T-helper 2 cell treated with Interferon-gamma antibody and Interleukin-4, amounts not matched to agents 5 μg/mL and 100 μg/mL, for 36 hours (primary cell): ENCODE data around the gene UNC45A.
"Not testable (repeated sequence)": the region's sequence is repeated elsewhere in the genome, so short reads cannot be mapped to it uniquely, and the experiment has no call there.

ENCODE experiments used
- DNase-seq: peaks from one replicate; pipeline ENCODE4 v3.0.0; 2021; ENCODE audit warnings: low spot score
- H3K27ac Mint-ChIP-seq: one replicate; pipeline ENCODE4 v1.8.0; 2021; ENCODE audit warnings: mild to moderate bottlenecking, mixed read lengths
- H3K27me3 Mint-ChIP-seq: one replicate; pipeline ENCODE4 v1.8.0; 2021; ENCODE audit warnings: low read depth, mixed read lengths
- H3K36me3 Mint-ChIP-seq: one replicate; pipeline ENCODE4 v1.8.0; 2021; ENCODE audit warnings: low read depth, mixed read lengths
- H3K4me1 Mint-ChIP-seq: one replicate; pipeline ENCODE4 v1.8.0; 2021; ENCODE audit warnings: low read depth, mixed read lengths
- H3K4me3 Mint-ChIP-seq: one replicate; pipeline ENCODE4 v1.8.0; 2022; ENCODE audit warnings: mild to moderate bottlenecking, moderate library complexity, mixed read lengths
- H3K9me3 Mint-ChIP-seq: one replicate; pipeline ENCODE4 v1.8.0; 2021; ENCODE audit warnings: mixed read lengths

The UNC45A gene

DNA sequence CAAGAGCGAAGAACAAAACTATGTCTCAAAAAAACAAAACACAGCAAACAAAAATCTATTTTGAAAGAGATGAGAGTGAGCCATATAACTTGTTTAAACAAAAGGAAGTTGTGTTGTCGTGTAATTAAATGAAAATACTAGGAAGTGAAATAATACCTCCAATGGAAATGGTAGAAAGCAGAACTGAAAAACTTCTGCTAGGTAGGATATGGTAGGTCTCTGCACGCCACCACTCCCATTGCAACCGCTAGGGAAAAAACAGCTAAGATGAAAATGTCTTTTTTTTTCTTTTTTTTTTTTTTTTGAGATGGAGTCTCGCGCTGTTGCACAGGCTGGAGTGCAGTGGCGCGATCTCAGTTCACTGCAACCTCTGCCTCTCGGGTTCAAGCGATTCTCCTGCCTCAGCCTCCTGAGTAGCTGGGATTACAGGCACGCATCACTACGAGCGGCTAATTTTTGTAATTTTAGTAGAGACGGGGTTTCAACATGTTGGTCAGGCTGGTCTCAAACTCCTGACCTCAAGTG, 37.9 kb upstream of the UNC45A start:
- H3K27ac Mint-ChIP-seq, H3K4me3 Mint-ChIP-seq: not testable (repeated sequence)

DNA sequence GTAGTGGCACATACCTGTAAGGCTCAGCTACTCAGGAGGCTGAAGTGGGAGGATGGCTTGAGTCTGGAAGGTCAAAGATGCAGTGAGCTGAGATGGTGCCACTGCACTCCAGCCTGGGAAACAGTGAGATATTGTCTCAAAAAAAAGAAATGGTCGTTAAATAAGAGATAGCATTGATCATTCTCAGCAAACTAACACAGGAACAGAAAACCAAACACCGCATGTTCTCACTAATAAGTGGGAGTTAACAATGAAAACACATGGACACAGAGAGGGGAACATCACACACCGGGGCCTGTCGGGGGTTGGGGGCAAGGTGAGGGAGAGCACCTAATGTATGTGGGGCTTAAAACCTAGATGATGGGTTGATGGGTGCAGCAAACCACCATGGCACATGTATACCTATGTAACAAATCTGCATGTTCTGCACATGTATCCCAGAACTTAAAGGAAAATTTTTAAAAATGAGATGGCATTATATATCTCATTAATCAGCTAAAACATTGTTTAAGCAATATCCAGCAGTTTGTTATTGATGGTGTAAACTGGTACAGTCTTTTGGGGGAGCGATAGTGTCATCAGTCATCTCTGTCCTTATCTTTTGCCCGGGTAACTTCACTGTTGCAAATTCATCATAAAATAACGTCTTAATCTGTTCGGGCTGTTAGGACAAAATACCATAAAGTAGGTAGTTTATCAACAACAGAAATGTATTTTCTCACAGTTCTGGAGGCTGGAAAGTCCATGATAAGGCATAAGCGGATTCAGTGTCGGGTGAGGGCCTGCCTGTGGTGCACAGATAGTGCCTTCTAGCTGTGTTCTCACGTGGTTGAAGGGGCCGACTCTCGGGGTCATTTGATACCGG, 33.7 kb upstream of the UNC45A start:
- peaks cover 31% of the 10 kb centered on the region for H3K4me1 Mint-ChIP-seq
- H3K27me3 Mint-ChIP-seq = no peaks in the 10 kb centered on the region
- no peak for DNase-seq
- H3K4me3 Mint-ChIP-seq = peak overlapping the region; percentile 85
- no peaks in the 10 kb centered on the region for H3K9me3 Mint-ChIP-seq
- peaks cover 19% of the 10 kb centered on the region for H3K36me3 Mint-ChIP-seq
- H3K27ac Mint-ChIP-seq = peak overlapping the region; percentile 88

More for the DNA sequence above, 37.9 kb upstream of the UNC45A start:
- DNase-seq, H3K9me3 Mint-ChIP-seq, H3K27me3 Mint-ChIP-seq: not testable (repeated sequence)
- Mint-ChIP-seq H3K4me1 (peaks cover 15% of the 10 kb centered on the region), H3K36me3 (peaks cover 21% of the 10 kb centered on the region)

DNA sequence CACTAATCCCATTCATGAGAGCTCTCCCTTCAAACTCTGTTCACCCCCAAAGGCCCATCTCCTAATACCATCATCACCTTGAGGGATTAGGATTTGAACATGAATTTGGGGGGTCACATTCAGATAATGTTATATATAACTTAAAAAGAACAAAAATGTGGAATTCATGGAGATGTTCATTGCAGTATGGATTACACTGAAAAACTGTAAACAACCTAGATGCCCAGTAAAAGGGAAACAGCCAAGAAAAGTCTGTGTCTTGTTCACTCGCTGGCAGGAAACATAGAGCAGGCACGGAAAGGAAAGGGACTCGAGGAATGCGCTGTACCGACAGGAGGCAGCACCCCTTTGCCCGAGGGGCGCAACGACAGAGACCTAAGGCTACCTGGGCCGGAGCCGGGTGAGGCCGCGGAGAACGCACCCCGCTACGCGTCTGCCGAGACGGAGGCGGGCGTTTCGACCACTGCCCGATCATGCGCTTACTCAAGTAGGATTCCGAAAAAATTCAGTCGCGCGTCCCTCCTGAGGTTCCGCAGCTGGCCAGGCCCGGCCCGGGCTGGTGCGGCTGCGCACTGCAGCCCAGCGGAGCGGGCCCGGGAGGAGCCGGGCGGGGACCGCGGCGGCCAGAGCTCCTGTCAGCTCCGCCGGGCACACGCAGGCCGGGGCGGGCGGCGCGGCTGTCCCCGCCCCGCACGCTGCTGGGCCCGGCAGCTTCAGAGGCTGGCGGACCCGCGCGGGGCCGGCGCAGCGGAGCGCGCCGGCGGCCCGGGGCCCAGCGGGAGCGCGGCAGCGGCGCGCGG, 32.8 kb upstream of the UNC45A start:
- Mint-ChIP-seq H3K4me3 (peak overlapping the region; percentile 85), H3K36me3 (peaks cover 22% of the 10 kb centered on the region), H3K4me1 (peaks cover 29% of the 10 kb centered on the region), H3K27me3 (no peaks in the 10 kb centered on the region), H3K27ac (peak overlapping the region; percentile 88), H3K9me3 (no peaks in the 10 kb centered on the region)
- peak; percentile 79 for DNase-seq

DNA sequence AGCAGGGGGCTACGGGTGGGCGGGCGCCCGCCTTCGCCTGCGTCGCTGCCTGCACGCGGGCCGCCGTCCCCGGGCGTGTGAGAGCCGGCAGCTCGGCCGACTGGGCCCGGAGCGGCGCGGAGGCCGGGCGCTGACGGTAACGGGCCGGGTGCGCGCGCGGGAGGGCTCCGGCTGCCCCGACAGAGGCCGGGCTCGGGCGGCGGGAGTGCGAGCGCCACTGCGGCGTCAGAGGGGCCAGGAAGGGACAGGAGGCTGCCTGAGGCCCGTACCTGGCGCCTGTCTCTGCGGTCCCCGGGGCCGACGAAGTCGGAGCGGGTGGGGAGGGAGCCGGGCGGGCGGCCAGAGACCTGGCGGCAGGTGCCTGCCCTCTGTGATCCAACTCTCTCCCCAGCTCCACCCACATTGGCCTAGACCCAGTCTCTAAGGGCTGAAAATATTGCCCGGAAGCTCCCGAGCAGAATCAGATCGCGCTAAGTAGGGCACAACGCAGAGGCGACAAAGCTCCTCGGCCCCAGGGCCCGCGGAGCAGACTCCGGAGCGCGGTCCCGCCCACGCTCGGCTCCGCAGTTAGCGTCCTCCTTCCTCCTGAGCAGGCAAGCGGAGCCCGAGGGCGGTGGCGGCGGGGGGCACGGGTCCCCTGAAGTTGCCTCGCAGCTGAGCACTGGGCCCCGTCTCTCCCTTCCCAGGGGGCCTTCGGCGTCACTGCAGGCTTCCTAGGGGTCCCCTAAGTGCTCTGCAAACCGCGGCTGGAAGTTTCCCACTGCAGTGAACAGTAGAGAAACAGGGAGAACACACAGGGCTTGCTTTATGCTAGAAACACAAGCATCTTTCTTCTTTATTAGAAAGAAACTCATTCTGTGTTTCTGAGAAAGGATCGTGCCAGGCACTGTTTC, 32.0 kb upstream of the UNC45A start, which contains the start of gene MAN2A2:
Gene MAN2A2 (plus strand): TSS at position 463 of the 893 bp plus-strand sequence. CDS start 906 bp downstream, outside the sequence.
- H3K36me3 Mint-ChIP-seq = peaks cover 30% of the 10 kb centered on the region
- DNase-seq = peak; percentile 84

DNA sequence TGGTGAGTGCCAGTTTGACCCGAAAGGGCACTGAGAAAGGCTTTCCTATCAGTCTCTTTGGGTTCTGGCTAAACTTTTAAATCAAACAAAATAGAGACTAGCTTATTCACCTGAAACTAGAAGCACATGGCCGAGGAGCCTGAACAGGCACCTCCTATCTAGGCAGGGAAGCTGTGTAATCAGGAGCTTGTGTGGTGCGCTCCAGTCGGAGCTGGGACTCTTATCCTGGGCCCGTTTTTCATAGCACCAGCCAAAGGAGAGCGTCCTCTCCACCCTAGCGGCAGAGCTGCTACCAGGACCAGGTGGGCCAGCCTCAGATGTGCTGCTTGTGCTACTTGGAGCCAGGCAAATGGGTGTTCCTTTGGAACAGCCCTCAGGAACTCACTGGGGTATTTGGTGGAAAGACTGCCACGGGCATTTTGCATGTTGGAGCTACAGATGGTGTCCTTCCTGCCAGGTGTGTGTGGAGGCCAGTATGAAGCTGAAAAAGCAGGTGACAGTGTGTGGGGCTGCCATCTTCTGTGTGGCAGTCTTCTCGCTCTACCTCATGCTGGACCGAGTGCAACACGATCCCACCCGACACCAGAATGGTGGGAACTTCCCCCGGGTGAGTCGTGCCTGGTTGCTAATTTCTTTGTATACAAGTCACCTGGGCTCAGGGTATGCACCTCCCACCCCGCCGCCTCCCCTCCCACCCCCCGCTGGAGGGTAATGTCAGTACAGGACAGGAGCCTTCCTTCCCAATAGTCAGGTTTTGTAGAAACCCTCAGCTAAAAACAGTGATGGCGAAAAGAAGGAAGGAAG, 31.1 kb upstream of the UNC45A start:
- Mint-ChIP-seq H3K36me3 (peaks cover 31% of the 10 kb centered on the region), H3K9me3 (no peaks in the 10 kb centered on the region), H3K4me1 (peaks cover 29% of the 10 kb centered on the region), H3K27me3 (no peaks in the 10 kb centered on the region), H3K27ac (peak overlapping the region; percentile 85), H3K4me3 (peak overlapping the region; percentile 89)
- DNase-seq = no peak

More for the DNA sequence above, 32.0 kb upstream of the UNC45A start, which contains the start of gene MAN2A2:
- Mint-ChIP-seq H3K4me1 (peaks cover 29% of the 10 kb centered on the region), H3K4me3 (peak within 1 kb of the TSS; percentile 89), H3K27me3 (no peaks in the 10 kb centered on the region), H3K27ac (peak within 1 kb of the TSS; percentile 88), H3K9me3 (no peaks in the 10 kb centered on the region)

DNA sequence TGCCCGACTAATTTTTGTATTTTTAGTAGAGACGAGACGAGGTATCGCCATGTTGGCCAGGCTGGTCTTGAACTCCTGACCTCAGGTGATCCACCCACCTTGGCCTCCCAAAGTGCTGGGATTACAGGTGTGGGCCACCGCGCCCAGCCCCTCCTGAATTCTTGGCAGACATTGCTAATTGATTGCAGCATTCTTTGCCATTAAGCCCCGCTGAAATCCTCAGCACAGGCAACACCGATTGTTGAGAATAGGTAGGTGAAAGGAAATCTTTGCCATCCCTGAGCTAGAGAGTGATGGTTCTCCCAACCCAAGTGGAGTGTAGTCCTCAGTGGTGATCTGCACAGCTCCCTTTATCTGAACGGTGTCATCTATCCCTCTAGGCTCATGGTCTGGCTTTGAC, 30.3 kb upstream of the UNC45A start:
- Mint-ChIP-seq H3K36me3 (peaks cover 34% of the 10 kb centered on the region), H3K9me3 (no peaks in the 10 kb centered on the region), H3K4me1 (peaks cover 29% of the 10 kb centered on the region), H3K27ac (no peak overlapping the region), H3K27me3 (no peaks in the 10 kb centered on the region), H3K4me3 (peak overlapping the region; percentile 18)
- no peak for DNase-seq

DNA sequence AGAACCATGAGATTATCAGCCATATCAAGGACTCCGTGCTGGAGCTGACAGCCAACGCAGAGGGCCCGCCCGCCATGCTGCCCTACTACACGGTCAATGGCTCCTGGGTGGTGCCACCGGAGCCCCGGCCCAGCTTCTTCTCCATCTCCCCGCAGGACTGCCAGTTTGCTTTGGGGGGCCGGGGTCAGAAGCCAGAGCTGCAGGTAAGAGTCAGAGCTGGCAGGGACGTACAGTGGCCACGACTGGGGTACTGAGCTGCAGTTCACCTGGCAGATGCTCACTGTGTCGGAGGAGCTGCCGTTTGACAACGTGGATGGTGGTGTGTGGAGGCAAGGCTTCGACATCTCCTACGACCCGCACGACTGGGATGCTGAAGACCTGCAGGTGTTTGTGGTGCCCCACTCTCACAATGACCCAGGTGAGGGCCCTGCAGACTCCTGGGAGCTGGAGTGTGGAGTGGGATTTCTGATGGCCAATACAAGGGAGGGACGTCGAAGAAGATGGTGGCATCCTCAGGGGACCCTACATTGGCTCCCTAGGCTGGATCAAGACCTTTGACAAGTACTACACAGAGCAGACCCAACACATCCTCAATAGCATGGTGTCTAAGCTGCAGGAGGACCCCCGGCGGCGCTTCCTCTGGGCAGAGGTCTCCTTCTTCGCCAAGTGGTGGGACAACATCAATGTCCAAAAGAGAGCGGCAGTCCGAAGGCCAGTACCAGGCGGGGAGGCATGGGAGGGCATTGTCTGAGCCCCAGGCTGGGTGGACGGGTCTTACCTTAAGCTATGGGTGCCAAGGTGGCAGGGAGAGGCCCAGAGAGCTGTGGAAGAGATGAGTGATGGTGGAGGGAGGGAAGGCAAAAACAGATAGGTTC, 29.5 kb upstream of the UNC45A start:
- Mint-ChIP-seq H3K27ac (peak overlapping the region; percentile 41), H3K36me3 (peaks cover 42% of the 10 kb centered on the region)

DNA sequence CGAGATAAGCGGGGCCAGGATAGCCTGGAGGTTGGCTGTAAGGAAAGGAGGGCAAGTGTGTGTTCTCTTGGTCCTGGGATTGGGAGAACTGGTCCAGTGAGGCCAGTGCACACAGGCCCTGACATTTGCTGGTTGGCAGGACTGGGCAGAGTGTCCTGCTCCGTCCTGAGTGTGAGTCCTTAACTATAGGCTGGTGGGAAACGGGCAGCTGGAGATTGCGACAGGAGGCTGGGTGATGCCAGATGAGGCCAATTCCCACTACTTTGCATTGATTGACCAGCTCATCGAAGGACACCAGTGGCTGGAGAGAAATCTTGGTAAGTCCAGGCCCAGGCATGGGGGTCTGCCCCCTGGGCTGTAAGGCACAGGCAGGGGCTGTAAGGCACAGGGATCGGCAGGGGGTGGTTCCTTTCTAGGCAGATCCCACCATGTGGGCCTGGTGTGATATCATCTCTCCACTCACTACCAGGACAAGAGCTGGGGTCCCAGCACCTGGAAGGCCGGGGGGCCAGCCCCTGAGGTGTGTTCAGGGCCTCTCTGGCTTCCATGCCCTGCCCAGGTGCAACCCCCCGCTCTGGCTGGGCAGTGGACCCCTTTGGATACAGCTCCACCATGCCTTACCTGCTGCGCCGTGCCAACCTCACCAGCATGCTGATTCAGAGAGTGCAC, 28.8 kb upstream of the UNC45A start:
- Mint-ChIP-seq H3K9me3 (no peaks in the 10 kb centered on the region), H3K27me3 (no peaks in the 10 kb centered on the region), H3K4me1 (peaks cover 24% of the 10 kb centered on the region), H3K36me3 (peaks cover 44% of the 10 kb centered on the region), H3K27ac (peak overlapping the region; percentile 20), H3K4me3 (no peak overlapping the region)
- no peak for DNase-seq

More for the DNA sequence above, 29.5 kb upstream of the UNC45A start:
- DNase-seq = no peak
- no peaks in the 10 kb centered on the region for H3K9me3 Mint-ChIP-seq
- H3K4me1 Mint-ChIP-seq = peaks cover 27% of the 10 kb centered on the region
- H3K27me3 Mint-ChIP-seq = no peaks in the 10 kb centered on the region
- peak overlapping the region; percentile 43 for H3K4me3 Mint-ChIP-seq

DNA sequence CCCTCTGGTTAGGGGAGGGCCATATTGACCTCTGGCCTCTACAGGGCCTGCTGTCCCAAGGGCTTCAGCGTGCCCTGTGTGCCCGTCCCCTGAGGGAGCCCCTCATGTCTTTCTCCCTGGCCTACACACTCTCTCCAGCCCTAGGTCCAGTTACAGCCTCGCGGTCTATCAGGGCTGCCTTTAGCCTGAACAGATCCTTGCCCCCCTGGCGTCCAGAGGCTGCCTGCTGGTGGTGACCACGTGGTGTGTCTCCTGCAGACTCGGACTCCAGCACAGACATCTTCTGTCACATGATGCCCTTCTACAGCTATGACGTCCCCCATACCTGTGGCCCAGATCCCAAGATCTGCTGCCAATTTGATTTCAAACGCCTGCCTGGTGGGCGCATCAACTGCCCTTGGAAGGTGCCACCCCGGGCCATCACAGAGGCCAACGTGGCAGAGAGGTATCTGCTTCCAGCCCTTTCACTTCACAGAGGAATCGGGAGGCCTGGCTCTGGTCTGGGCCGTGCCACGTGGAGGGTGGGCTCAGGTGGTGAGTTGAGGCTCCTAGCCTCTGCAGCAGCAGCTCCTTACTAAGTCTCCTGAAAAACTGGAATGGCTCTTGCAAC, 27.9 kb upstream of the UNC45A start:
- Mint-ChIP-seq H3K27ac (no peak overlapping the region), H3K4me3 (no peak overlapping the region), H3K27me3 (no peaks in the 10 kb centered on the region), H3K9me3 (no peaks in the 10 kb centered on the region), H3K4me1 (peaks cover 18% of the 10 kb centered on the region), H3K36me3 (peaks cover 44% of the 10 kb centered on the region)
- no peak for DNase-seq

DNA sequence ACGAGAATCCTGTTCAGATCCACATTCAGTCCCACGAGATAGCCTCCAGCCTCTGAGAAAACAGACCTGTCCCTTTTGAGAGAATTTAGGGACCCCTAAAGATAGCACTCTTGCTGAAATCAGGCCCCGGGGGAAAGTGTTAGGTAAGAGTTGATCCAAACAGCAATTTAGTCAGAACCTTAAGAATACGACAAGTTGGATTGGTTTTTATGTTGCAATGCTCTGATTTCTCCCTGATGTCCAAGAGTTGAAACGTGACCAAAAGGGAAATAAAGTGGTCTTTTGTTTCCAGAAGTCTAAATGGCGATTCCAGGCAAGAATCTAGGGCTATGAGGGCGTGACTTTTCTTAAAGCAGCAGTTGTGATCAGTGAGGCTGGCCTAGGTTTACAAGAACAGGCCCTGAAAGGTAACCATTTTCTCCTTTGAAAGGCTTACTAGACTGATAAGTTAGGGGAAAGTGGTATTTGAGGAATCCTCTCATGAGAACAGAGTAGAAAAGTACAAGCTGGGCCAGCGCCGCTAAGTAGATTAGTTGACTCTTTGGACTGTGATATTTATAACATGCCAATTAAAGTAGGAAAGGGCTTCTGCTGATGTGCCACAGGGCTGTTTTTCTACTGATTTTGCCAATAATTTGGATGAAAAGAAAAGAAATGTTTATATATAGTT, 27.1 kb upstream of the UNC45A start:
- no peaks in the 10 kb centered on the region for H3K27me3 Mint-ChIP-seq
- H3K9me3 Mint-ChIP-seq = no peaks in the 10 kb centered on the region
- no peak for DNase-seq
- no peak overlapping the region for H3K27ac Mint-ChIP-seq
- no peak overlapping the region for H3K4me3 Mint-ChIP-seq
- peaks cover 18% of the 10 kb centered on the region for H3K4me1 Mint-ChIP-seq
- H3K36me3 Mint-ChIP-seq = peaks cover 48% of the 10 kb centered on the region

DNA sequence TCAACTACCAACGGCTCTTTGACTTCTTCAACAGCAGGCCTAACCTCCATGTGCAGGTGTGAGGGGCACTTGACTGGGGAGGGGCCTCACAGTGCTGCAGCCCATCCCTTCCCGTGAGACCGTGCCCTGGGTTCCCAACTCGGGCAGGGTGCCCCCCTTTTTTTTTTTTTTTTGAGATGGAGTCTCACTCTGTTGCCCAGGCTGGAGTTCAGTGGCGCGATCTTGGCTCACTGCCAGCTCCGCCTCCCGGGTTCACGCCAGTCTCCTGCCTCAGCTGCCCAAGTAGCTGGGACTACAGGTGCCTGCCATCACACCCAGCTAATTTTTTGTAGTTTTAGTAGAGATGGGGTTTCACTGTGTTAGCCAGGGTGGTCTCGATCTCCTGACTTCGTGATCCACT, 25.6 kb upstream of the UNC45A start:
- H3K27ac Mint-ChIP-seq, H3K9me3 Mint-ChIP-seq, DNase-seq, H3K4me3 Mint-ChIP-seq, H3K27me3 Mint-ChIP-seq: not testable (repeated sequence)
- Mint-ChIP-seq H3K36me3 (peaks cover 59% of the 10 kb centered on the region), H3K4me1 (peaks cover 10% of the 10 kb centered on the region)
